ENCODE measurements around the gene TNFRSF4. TPM values are rescaled to one million over a fixed set of nuclear protein-coding genes. Genes with fewer than 3 reads are reported as not detected.

Gene TNFRSF4
- total and polyA plus RNA-seq, 10 of the 15 experiments (the other 5 are each of a cell fraction or from before 2014, with no cell fraction given), result 0.05 to 7.3 (median 2.5) TPM; not detected in 1

- TF ChIP-seq E4F1 (IDR thresholded peaks at IDR 0.05; ENCODE audit: borderline replicate concordance, partially characterized antibody), result no peak
- no peak for TF ChIP-seq SUZ12 (IDR thresholded peaks at IDR 0.05; ENCODE audit: unreplicated experiment)
- TF ChIP-seq RUNX3 (IDR thresholded peaks at IDR 0.05; ENCODE audit: low read length), result peak; percentile 4; the same call in 1 of the 2 replicates
- no peak for TF ChIP-seq SMAD5 (IDR thresholded peaks at IDR 0.05; ENCODE audit: low read depth)
- TF ChIP-seq SP1 (IDR thresholded peaks at IDR 0.05; ENCODE audit: low read depth, low read length), result peak; percentile 13
- TF ChIP-seq ZNF207 (IDR thresholded peaks at IDR 0.05; ENCODE audit: borderline replicate concordance), result no peak
- no peak for TF ChIP-seq HDAC2 (IDR thresholded peaks at IDR 0.05)
- TF ChIP-seq TBL1XR1 (IDR thresholded peaks at IDR 0.05; ENCODE audit: low read depth, low read length), result peak; percentile 21; the same call in 1 of the 2 replicates
- TF ChIP-seq CREM (IDR thresholded peaks at IDR 0.05; ENCODE audit: low read depth), result peak; percentile 46; the same call in 1 of the 2 replicates
- TF ChIP-seq CREB1 (IDR thresholded peaks at IDR 0.05; ENCODE audit: low read depth), result peak; percentile 50; the same call in 1 of the 2 replicates
- TF ChIP-seq JUNB (IDR thresholded peaks at IDR 0.05), result 0 out of 2 replicates have a peak, but pooled peaks have one; percentile 12
- peak; percentile 41; the same call in 1 of the 2 replicates for TF ChIP-seq ATF7 (IDR thresholded peaks at IDR 0.05; ENCODE audit: low read depth)
- TF ChIP-seq EGR1 (IDR thresholded peaks at IDR 0.05; ENCODE audit: borderline replicate concordance in 1 of 2, low read depth in 2 of 2, low read length in 2 of 2), result peak in 1 of 2 experiments; percentile 32; a peak in 1 of 3 replicates
- peak; percentile 85 for TF ChIP-seq DPF2 (IDR thresholded peaks at IDR 0.05)
- no peak for TF ChIP-seq USF2 (IDR thresholded peaks at IDR 0.05; ENCODE audit: borderline replicate concordance, low read depth, low read length)
- 0 out of 2 replicates have a peak, but pooled peaks have one; percentile 34 for TF ChIP-seq LARP7 (IDR thresholded peaks at IDR 0.05)
- peak; percentile 57; the same call in 1 of the 2 replicates for TF ChIP-seq CHD2 (IDR thresholded peaks at IDR 0.05; ENCODE audit: borderline replicate concordance, low read depth, low read length)
- TF ChIP-seq IKZF2 (IDR thresholded peaks at IDR 0.05), result peak; percentile 72 to 74
- TF ChIP-seq PAX5 (IDR thresholded peaks at IDR 0.05; ENCODE audit: borderline replicate concordance, low read depth, low read length), result 0 out of 2 replicates have a peak, but pooled peaks have one; percentile 10
- peak; percentile 43; the same call in 1 of the 2 replicates for TF ChIP-seq MTA2 (IDR thresholded peaks at IDR 0.05; ENCODE audit: low read depth)
- TF ChIP-seq ZNF24 (IDR thresholded peaks at IDR 0.05), result no peak
- TF ChIP-seq RELA (IDR thresholded peaks at IDR 0.05; ENCODE audit: borderline replicate concordance, partially characterized antibody), result peak; percentile 76
Observed at GRCh38 chr1:1171546-1172340, 42.2 kb downstream of the TNFRSF4 start (continued).
